Measurements from ENCODE around the gene PLEKHA8.

DNA sequence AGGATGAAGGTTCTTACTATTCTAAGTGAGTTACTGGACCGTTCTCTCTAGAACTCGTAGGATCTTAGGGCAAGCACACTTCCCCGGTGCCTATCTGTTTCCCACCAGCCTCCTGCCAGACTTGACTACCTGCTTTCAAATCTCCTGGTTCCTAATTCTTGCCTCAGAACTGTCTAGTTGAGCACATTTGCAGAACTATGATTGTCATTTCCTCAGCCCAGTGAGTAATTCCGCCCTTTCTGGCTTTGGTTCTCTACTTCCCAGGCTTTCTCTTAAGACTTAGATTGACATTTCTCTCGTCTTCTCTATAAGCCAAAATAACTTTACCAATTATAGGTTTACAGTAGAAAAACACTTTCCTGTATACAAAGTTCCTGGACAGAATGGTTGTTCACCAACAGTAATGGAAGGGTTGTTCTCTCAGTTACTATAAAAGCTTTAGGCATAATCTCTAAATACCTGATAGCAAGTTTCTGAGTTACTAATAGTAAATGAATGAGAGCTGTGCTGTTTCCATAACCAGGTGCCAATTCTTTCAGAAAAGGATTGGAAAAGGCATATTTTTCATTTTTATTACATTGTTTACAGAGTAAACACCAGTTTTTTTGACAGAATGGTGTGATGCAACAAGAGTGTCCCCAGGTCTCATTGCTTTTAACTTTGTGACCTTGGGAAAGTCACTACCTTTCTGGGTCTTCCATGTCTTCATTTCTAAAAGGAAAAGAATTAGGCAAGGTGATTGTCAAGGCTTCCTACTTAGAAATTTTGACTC lies 41.1 kb downstream of the PLEKHA8 start:
- TF ChIP-seq ZNF274 (IDR thresholded peaks at IDR 0.05; ENCODE audit: low read depth, low read length), result no peak
- no peak for TF ChIP-seq SUZ12 (IDR thresholded peaks at IDR 0.05; ENCODE audit: extremely low read depth, insufficient read depth, insufficient read length)
- TF ChIP-seq YY1 (IDR thresholded peaks at IDR 0.05; ENCODE audit: insufficient read depth, insufficient read length), result no peak

Measured in NT2/D1 (cell line).